Left ventricle myocardium inferior (tissue), 1 donor: ENCODE measurements around the gene HNRNPLL. TPM values are rescaled to one million over a fixed set of nuclear protein-coding genes. Genes with fewer than 3 reads are reported as not detected.
A peak's percentile ranks its signal among the peaks of the same experiment; 100 is the strongest.

Experiments
- DNase-seq: peaks from one replicate; pipeline ENCODE4 v3.0.0-alpha.2; 2020
- H3K27ac ChIP-seq: fragments of 200-600 bp; replicated peaks from 2 replicates; pipeline ENCODE4 v1.8.0; 2021
- H3K27me3 ChIP-seq: fragments of 200-600 bp; 2 replicates; pipeline ENCODE4 v1.8.0; 2021; ENCODE audit warnings: low read depth
- H3K36me3 ChIP-seq: fragments of 200-600 bp; 2 replicates; pipeline ENCODE4 v1.8.0; 2021
- H3K4me1 ChIP-seq: fragments of 200-600 bp; 2 replicates; pipeline ENCODE4 v1.8.0; 2021
- H3K4me3 ChIP-seq: fragments of 200-600 bp; 2 replicates; pipeline ENCODE4 v1.8.0; 2021; ENCODE audit warnings: mild to moderate bottlenecking, moderate library complexity
- H3K9me3 ChIP-seq: fragments of 200-600 bp; replicated peaks from 2 replicates; pipeline ENCODE4 v1.8.0; 2021
- intact Hi-C: fragments of 100-400 bp; cut with micrococcal nuclease; formaldehyde crosslinking; loops from one replicate; pipeline ENCODE4 v1.11.0; 2022
- total RNA-seq: library from RNA; stranded (reverse); fragmentation: NEBNext Ultra II Directional; extraction: Animal tissue kit (Norgen Biotek cat#: 25700); gene quantifications from one replicate; pipeline ENCODE4 v1.2.1, GENCODE V29; 2021
- TF ChIP-seq, protein P1 (sequence below): fragments of 200-600 bp; IDR thresholded peaks from 2 replicates; pipeline ENCODE4 v1.8.0; 2021; ENCODE audit warnings: antibody characterized with exemption, mild to moderate bottlenecking, borderline replicate concordance
- donor health status: DM: no; HTN: yes; CAD: no; lungs with severe emphysema.

Gene HNRNPLL
- total RNA-seq, 1 donor from 2014 or later, result 26.3 TPM

DNA sequence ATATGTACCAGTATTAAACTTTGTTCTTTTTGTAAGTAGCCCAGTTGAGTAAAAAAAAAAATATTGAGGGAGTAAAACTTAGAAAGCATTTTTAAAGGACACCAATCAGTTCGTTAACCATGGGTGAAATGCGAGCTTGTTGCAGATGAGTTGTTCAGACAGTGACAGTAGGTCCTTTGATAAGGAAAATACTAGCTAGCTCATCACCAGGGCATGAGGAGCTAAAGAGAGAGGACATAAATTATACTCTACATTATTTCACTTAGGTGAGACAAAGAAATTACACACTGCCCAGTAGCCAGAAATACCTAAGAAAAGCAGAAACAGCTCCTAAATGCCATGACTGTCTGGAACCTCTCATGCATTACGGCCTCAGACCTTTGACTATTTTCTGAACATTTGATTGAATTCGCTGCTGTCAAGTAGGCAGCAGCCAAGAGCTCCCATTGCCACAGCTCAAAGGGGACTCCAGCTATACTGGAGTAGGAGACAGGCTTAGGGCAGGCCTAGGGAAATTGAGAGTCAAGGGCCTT is 2.6 kb upstream of the HNRNPLL start:
- Histone ChIP-seq H3K36me3 (no peaks in the 10 kb centered on the region), H3K27me3 (no peaks in the 10 kb centered on the region), H3K27ac (no peak overlapping the region), H3K4me1 (peaks cover 32% of the 10 kb centered on the region), H3K4me3 (no peak overlapping the region), H3K9me3 (no peaks in the 10 kb centered on the region)
- no peak for DNase-seq
- TF ChIP-seq, protein P1, sequence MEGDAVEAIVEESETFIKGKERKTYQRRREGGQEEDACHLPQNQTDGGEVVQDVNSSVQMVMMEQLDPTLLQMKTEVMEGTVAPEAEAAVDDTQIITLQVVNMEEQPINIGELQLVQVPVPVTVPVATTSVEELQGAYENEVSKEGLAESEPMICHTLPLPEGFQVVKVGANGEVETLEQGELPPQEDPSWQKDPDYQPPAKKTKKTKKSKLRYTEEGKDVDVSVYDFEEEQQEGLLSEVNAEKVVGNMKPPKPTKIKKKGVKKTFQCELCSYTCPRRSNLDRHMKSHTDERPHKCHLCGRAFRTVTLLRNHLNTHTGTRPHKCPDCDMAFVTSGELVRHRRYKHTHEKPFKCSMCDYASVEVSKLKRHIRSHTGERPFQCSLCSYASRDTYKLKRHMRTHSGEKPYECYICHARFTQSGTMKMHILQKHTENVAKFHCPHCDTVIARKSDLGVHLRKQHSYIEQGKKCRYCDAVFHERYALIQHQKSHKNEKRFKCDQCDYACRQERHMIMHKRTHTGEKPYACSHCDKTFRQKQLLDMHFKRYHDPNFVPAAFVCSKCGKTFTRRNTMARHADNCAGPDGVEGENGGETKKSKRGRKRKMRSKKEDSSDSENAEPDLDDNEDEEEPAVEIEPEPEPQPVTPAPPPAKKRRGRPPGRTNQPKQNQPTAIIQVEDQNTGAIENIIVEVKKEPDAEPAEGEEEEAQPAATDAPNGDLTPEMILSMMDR, result no peak
- intact Hi-C loops, result no loop called here

DNA sequence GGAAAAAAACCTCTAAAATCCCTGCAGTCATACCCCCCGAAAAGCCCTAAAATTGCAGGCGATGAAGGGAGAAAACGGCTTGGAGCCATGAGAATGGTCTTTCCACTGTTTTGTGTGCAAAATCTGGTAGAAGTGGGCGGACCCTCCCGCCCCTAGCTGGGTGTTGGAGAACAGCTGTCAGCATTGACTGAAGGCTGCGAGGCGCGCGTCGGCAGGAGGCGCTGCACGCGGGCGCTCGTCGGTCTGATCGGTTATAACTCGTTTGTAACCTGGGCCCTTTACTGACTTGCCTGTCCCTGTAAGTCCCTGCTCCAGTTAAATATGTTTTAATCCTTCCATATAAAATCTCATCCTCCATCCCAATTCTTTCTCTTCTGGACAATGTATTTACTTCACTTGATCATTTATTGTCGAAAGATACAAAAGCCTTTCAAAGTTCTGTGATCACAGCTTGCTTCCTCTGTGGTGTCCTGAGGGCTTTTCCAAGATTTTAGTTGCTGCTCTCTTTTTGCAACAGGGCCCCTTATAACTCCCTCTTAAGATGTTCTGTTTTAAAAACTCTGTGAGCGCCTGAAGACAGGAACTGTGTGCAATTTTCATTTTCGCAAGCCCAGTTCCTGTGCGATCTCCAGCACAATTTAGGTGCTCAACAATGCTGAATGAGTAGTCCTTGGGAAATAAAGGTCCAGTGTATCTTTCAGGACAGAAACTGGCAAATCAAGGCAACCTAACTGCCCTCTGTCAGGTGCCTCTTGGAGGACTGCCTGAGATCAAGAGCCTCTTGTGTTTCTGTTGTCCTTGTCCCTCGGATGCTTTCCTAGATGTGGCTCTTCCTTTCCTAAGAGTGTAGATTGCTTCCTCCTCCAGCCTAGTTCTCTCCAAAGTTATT is 918 bp upstream of the HNRNPLL start:
- Histone ChIP-seq H3K9me3 (no peaks in the 10 kb centered on the region), H3K27me3 (no peaks in the 10 kb centered on the region), H3K27ac (peak overlapping the region; percentile 98), H3K4me3 (peak overlapping the region; percentile 93), H3K4me1 (peaks cover 49% of the 10 kb centered on the region), H3K36me3 (no peaks in the 10 kb centered on the region)
- peak; percentile 78 for DNase-seq
- TF ChIP-seq, protein P1, result peak; percentile 90
- intact Hi-C loops, result loop anchor here (5.0 kb wide), 1 partner anchor 64 kb away; the partner anchor contains the start of gene GALM

DNA sequence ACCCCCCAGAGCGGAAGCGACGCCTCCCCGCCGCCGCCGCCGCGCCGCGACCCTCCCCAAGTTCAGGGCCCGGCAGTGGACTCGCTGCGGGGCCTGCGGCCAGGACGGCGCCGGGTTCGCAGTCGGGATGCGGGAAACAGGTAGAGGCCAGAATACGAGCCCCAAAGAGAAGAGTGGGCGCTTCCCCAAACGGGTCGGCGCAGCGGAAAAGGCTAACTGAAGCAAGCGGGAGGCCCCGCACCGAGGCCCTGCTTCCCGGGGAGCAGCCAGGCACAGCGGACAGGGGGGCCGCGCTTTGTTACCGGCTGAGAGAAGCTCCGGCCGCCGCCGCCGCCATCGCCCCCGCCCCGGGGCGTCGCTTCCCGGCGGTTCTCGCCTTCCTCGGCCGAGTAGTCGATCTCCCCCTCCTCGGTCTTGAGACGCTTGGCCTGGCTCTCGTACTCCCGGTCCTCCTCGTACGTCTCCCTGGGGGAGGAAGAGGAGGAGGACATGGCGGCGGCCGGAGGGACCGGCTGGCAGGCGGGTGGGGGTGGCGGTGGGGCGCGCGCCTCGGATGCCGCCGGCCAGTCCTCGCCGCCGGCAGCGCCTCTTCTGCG is 494 bp downstream of the HNRNPLL start:
- no peaks in the 10 kb centered on the region for H3K9me3 ChIP-seq
- peaks cover 63% of the 10 kb centered on the region for H3K4me1 ChIP-seq
- no peaks in the 10 kb centered on the region for H3K36me3 ChIP-seq
- intact Hi-C loops, result loop anchor here (5.0 kb wide), 1 partner anchor 65 kb away; the partner anchor contains the start of gene GALM
- H3K27me3 ChIP-seq, result no peaks in the 10 kb centered on the region
- H3K4me3 ChIP-seq, result peak overlapping the region; percentile 93
- H3K27ac ChIP-seq, result peak overlapping the region; percentile 98
- peak; percentile 35 for DNase-seq
- TF ChIP-seq, protein P1, result no peak

DNA sequence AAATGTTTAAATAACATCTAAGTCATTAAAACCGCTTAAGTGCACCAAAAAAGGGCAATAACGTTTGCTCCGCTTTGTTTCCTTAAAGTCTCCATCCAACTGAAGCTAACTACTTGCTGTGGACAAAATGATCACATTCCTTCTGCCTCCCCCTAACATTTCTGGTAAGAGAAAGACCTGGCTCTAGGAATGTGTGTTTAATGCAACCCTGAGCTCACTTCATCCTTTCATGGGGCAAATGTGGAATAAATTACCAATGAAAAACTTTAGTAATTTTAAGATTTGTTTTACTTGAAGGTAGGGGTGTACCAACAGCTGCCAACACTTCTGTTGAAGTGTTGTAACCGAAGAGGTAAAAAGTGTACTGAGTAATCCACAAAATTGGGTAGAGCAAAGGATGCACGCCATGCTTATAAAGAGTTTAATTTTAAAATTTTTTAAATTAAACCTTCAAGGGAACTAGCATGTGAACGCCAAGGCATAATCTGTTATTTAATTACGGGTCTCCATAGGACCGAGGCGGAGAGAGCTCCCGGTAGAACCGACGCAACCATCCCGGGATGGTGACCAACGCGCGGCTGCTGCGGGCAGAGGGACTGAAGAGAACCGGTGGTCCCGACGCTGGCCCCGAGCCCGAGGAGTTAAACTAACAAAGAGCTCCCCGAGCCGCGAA is 1.1 kb downstream of the HNRNPLL start:
- Histone ChIP-seq H3K27ac (peak overlapping the region; percentile 98), H3K4me1 (peaks cover 69% of the 10 kb centered on the region), H3K9me3 (no peaks in the 10 kb centered on the region), H3K36me3 (no peaks in the 10 kb centered on the region), H3K27me3 (no peaks in the 10 kb centered on the region), H3K4me3 (peak overlapping the region; percentile 93)
- no peak for DNase-seq
- intact Hi-C loops, result loop anchor here (5.0 kb wide), 1 partner anchor 66 kb away; the partner anchor contains the start of gene GALM
- TF ChIP-seq, protein P1, result no peak

DNA sequence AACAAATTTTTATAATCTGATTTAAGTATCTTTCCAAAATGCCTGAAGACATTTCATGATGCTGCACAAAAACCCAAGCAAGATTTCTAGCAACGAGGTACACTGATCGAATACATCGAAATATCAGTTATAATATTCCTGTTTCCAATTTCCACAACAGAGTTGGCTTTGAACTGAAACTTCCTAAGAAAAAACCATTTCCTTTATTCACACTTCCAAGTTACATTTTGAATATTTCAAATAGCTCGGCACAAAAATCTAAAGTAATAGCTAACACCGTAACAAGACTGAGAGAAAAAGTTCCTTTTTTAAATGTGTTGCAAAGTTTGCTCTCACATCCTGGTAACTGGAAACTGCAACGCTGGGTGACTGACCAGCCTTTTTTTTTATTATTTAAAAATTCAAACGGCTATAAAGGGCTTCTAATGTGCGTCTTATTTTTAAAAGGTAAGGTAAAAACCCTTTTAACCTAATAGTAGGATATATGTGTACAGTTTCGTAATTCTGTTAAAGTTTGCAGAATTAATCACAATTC is 1.7 kb downstream of the HNRNPLL start:
- TF ChIP-seq, protein P1, result no peak
- peak overlapping the region; percentile 93 for H3K4me3 ChIP-seq
- no peaks in the 10 kb centered on the region for H3K36me3 ChIP-seq
- peaks cover 75% of the 10 kb centered on the region for H3K4me1 ChIP-seq
- no peaks in the 10 kb centered on the region for H3K9me3 ChIP-seq
- DNase-seq, result no peak
- H3K27ac ChIP-seq, result peak overlapping the region; percentile 98
- no peaks in the 10 kb centered on the region for H3K27me3 ChIP-seq
- intact Hi-C loops, result loop anchor here (5.0 kb wide), 1 partner anchor 66 kb away; the partner anchor contains the start of gene GALM
